ENCODE results near the gene TMEM42. TPM values are rescaled to one million over a fixed set of nuclear protein-coding genes. Genes with fewer than 3 reads are reported as not detected.
"Not testable (repeated sequence)": the region's sequence is repeated elsewhere in the genome, so short reads cannot be mapped to it uniquely, and the experiment has no call there.

Gene TMEM42
- total RNA-seq, 1 donor from 2014 or later: 10.0 TPM

GRCh38 chr3:44845528-44846520, 15.9 kb upstream of the TMEM42 start:
- intact Hi-C loops (cut with micrococcal nuclease): no loop called here

DNA sequence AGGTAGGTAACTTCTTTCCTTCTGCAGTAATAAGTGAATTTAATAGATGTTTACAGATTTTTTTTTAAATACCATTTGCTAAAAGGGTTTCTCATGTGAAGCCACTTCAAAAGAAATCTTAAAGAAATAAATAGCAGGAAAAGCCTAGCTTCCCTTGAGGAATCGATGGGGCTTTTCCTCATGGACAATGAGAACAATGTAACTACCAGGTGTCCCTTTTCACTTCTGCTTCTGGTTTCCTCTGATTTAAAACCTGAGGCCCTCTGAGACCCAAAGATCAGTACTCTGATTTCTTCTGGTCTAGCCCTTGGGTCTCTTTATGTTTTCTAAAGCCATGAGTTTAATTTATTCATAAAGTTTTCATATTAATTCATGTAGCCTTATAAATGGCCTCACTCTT, 13.1 kb upstream of the TMEM42 start:
- H3K36me3 Mint-ChIP-seq (ENCODE audit: low read depth): peaks cover 41% of the 10 kb centered on the region
- H3K4me1 Mint-ChIP-seq (ENCODE audit: low read depth): no peaks in the 10 kb centered on the region
- H3K27ac Mint-ChIP-seq: no peak overlapping the region
- H3K4me3 Mint-ChIP-seq: no peak overlapping the region
- no peak for DNase-seq (ENCODE audit: low spot score)
- H3K9me3 Mint-ChIP-seq: no peaks in the 10 kb centered on the region
- H3K27me3 Mint-ChIP-seq (ENCODE audit: insufficient read depth): no peaks in the 10 kb centered on the region
- intact Hi-C loops (cut with micrococcal nuclease): no loop called here

More at GRCh38 chr3:44845528-44846520, 15.9 kb upstream of the TMEM42 start:
- Mint-ChIP-seq H3K9me3 (no peaks in the 10 kb centered on the region), H3K27me3 (ENCODE audit: insufficient read depth) (no peaks in the 10 kb centered on the region), H3K36me3 (ENCODE audit: low read depth) (peaks cover 40% of the 10 kb centered on the region), H3K4me3 (no peak overlapping the region), H3K27ac (no peak overlapping the region), H3K4me1 (ENCODE audit: low read depth) (no peaks in the 10 kb centered on the region)
- no peak for DNase-seq (ENCODE audit: low spot score)

GRCh38 chr3:44856663-44857062, 5.0 kb upstream of the TMEM42 start:
- DNase-seq (ENCODE audit: low spot score); H3K4me1 Mint-ChIP-seq (ENCODE audit: low read depth); H3K27ac Mint-ChIP-seq; intact Hi-C loops (cut with micrococcal nuclease); H3K4me3 Mint-ChIP-seq; H3K9me3 Mint-ChIP-seq; H3K27me3 Mint-ChIP-seq (ENCODE audit: insufficient read depth): not testable (repeated sequence)
- H3K36me3 Mint-ChIP-seq (ENCODE audit: low read depth): peaks cover 19% of the 10 kb centered on the region

DNA sequence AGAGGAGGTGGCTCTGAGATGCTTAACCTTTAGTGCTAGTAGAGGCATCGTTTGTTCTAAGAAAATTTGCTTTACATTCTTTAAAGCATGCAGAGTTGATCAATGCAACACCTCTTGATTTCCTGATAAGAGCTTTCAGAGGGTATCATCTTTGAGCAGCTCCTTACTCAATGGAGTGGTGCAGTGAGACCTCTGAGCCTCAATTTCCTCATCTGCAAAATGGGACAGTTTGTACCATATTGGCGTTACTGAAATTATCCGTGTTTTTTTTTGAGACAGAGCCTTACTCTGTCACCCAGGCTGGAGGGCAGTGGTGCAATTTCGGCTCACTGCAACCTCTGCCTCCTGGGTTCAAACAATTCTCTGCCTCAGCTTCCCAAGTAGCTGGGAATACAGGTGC, 1.6 kb upstream of the TMEM42 start:
- intact Hi-C loops (cut with micrococcal nuclease): loop anchor here (10.0 kb wide), 1 partner anchor 1165 kb away; the partner anchor contains the start of gene ABHD5
- peak overlapping the region; percentile 25 for H3K4me3 Mint-ChIP-seq
- H3K4me1 Mint-ChIP-seq (ENCODE audit: low read depth): peaks cover 19% of the 10 kb centered on the region

DNA sequence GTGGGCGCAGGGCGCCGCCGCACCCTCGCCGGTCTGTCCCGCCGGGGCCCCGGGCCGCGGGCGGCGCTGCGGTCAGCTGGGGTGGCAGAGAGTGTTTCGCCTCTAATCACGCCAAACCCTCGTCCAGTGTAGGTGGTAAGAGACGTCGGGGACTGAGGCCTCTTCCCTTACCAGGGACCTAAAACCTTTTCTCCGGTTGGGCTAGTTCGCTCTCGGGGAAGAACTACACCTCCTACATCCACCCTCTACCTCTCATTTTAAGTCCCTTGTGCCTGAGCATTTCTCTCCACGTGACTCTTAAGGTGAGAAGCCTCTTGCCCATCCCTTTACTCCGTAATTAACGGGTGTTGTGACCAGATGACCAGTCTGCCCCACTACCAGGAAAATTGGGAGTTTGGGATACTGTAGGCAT, 520 bp downstream of the TMEM42 start:
- H3K4me3 Mint-ChIP-seq: peak overlapping the region; percentile 86
- no peaks in the 10 kb centered on the region for H3K27me3 Mint-ChIP-seq (ENCODE audit: insufficient read depth)
- peaks cover 39% of the 10 kb centered on the region for H3K4me1 Mint-ChIP-seq (ENCODE audit: low read depth)
- H3K27ac Mint-ChIP-seq: peak overlapping the region; percentile 89
- intact Hi-C loops (cut with micrococcal nuclease): loop anchor here (1.0 to 10.0 kb wide), 3 partner anchors 237 to 1167 kb away; partner anchors contain the start of genes ABHD5 and ZNF197
- no peak for DNase-seq (ENCODE audit: low spot score)
- peaks cover 20% of the 10 kb centered on the region for H3K36me3 Mint-ChIP-seq (ENCODE audit: low read depth)
- H3K9me3 Mint-ChIP-seq: no peaks in the 10 kb centered on the region

More for the DNA sequence above, 1.6 kb upstream of the TMEM42 start:
- no peaks in the 10 kb centered on the region for H3K27me3 Mint-ChIP-seq (ENCODE audit: insufficient read depth)
- DNase-seq (ENCODE audit: low spot score): no peak
- no peaks in the 10 kb centered on the region for H3K9me3 Mint-ChIP-seq
- H3K36me3 Mint-ChIP-seq (ENCODE audit: low read depth): peaks cover 5% of the 10 kb centered on the region
- H3K27ac Mint-ChIP-seq: no peak overlapping the region

GRCh38 chr3:44865272-44866035, 3.7 kb downstream of the TMEM42 start:
- no peak for DNase-seq (ENCODE audit: low spot score)
- H3K4me3 Mint-ChIP-seq: peak overlapping the region; percentile 19

GRCh38 chr3:44867421-44868111, 5.9 kb downstream of the TMEM42 start:
- H3K36me3 Mint-ChIP-seq (ENCODE audit: low read depth): peaks cover 27% of the 10 kb centered on the region
- no peak for DNase-seq (ENCODE audit: low spot score)
- peaks cover 38% of the 10 kb centered on the region for H3K4me1 Mint-ChIP-seq (ENCODE audit: low read depth)
- H3K9me3 Mint-ChIP-seq: peaks cover 5% of the 10 kb centered on the region
- no peak overlapping the region for H3K4me3 Mint-ChIP-seq
- intact Hi-C loops (cut with micrococcal nuclease): loop anchor here (10.0 kb wide), 1 partner anchor 1173 kb away; the partner anchor contains the start of gene ABHD5
- H3K27me3 Mint-ChIP-seq (ENCODE audit: insufficient read depth): no peaks in the 10 kb centered on the region
- no peak overlapping the region for H3K27ac Mint-ChIP-seq

More at GRCh38 chr3:44865272-44866035, 3.7 kb downstream of the TMEM42 start:
- peaks cover 5% of the 10 kb centered on the region for H3K9me3 Mint-ChIP-seq
- intact Hi-C loops (cut with micrococcal nuclease): loop anchor here (10.0 kb wide), 1 partner anchor 1171 kb away; the partner anchor contains the start of gene ABHD5
- H3K4me1 Mint-ChIP-seq (ENCODE audit: low read depth): peaks cover 42% of the 10 kb centered on the region
- H3K36me3 Mint-ChIP-seq (ENCODE audit: low read depth): peaks cover 27% of the 10 kb centered on the region
- no peaks in the 10 kb centered on the region for H3K27me3 Mint-ChIP-seq (ENCODE audit: insufficient read depth)
- H3K27ac Mint-ChIP-seq: peak overlapping the region; percentile 24

DNA sequence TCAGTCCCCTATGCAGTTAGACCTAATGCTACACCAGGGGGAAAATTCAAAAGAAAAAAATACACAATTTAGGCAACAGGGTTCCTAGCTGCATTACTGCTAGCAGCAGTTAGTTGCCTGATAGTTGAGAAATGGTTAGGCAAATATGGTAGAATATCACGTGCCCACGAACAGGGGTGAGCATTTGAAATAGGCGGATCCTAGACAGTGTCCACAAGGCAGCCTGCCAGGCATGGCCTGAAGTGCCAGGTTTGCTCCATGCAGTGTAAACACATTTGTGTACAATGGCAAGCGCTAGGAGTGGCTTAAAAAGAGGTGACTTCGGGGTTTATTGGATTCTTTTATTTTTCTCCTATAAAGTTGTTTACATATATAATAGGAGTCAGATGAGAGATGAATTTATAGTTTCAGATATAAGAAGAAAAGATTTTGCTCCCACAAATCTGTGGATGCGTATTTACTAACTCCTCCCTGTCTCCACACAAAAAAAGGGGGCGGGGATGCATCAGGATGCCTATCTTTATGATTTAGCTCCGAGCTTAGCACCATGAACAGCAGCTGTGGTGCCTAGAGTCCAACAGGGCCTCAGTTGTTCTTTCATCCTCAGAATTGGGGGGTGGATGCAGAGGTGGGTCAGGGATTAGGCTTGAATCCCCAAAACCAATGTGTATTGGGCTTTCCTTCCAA, 8.8 kb downstream of the TMEM42 start:
- Mint-ChIP-seq H3K4me3 (no peak overlapping the region), H3K4me1 (ENCODE audit: low read depth) (peaks cover 19% of the 10 kb centered on the region), H3K27ac (no peak overlapping the region), H3K27me3 (ENCODE audit: insufficient read depth) (no peaks in the 10 kb centered on the region), H3K36me3 (ENCODE audit: low read depth) (peaks cover 19% of the 10 kb centered on the region), H3K9me3 (peaks cover 5% of the 10 kb centered on the region)
- intact Hi-C loops (cut with micrococcal nuclease): no loop called here
- no peak for DNase-seq (ENCODE audit: low spot score)

DNA sequence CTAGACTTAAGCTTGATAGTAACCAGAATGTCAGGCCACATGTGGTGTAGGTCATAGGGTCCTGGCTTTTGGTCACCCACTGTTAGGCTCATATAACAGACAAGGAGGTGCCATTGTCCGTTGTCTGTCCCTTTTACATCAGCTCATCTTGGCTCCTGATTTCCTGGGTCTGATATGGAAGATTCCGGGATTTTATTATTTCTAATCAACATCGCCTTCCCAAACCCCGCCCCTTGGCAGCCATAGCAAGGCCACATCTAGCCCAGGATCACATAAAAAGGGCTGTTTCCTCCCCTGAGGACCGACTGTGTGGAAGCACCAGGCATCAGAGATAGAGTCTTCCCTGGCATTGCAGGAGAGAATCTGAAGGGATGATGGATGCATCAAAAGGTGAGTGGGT, 12.6 kb downstream of the TMEM42 start, which contains the start of gene TGM4:
TSS of gene TGM4 (plus strand) at position 301 of the 400 bp plus-strand sequence. CDS start at position 372, 71 bp downstream.
- DNase-seq (ENCODE audit: low spot score): no peak
- Mint-ChIP-seq H3K4me3 (no peak within 1 kb of the TSS), H3K9me3 (no peaks in the 10 kb centered on the region), H3K36me3 (ENCODE audit: low read depth) (no peaks in the 10 kb centered on the region), H3K27ac (no peak within 1 kb of the TSS), H3K4me1 (ENCODE audit: low read depth) (no peaks in the 10 kb centered on the region), H3K27me3 (ENCODE audit: insufficient read depth) (no peaks in the 10 kb centered on the region)
- intact Hi-C loops (cut with micrococcal nuclease): no loop called here

DNA sequence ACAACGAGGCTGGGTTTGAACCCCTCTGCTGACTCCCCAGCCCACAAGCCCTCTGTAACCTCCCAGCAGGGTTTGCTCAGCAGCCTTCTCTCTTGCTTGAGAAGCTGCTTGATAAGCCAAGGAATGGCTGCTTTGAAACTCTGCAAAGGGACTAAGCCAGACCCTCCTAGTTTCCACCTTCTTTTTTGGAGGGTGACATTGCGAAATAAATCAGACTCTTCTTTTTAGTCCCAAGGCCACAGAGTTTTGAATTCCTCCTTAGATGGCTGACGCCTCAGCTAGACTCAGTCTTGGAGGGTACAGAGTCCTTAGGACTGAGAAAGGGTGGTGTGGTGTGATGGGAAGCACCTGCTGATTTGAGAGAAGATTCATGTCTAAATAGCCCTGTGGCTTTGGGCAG, 13.9 kb downstream of the TMEM42 start:
- H3K27ac Mint-ChIP-seq: no peak overlapping the region
- H3K27me3 Mint-ChIP-seq (ENCODE audit: insufficient read depth): peaks cover 3% of the 10 kb centered on the region
- H3K9me3 Mint-ChIP-seq: no peaks in the 10 kb centered on the region
- DNase-seq (ENCODE audit: low spot score): no peak
- H3K4me1 Mint-ChIP-seq (ENCODE audit: low read depth): no peaks in the 10 kb centered on the region
- no peak overlapping the region for H3K4me3 Mint-ChIP-seq
- no peaks in the 10 kb centered on the region for H3K36me3 Mint-ChIP-seq (ENCODE audit: low read depth)
- intact Hi-C loops (cut with micrococcal nuclease): no loop called here

- peaks cover 3% of the 10 kb centered on the region for H3K27me3 Mint-ChIP-seq (ENCODE audit: insufficient read depth)
- no peaks in the 10 kb centered on the region for H3K36me3 Mint-ChIP-seq (ENCODE audit: low read depth)
- H3K9me3 Mint-ChIP-seq: no peaks in the 10 kb centered on the region
- intact Hi-C loops (cut with micrococcal nuclease): no loop called here
- DNase-seq (ENCODE audit: low spot score): no peak
- H3K4me3 Mint-ChIP-seq: no peak overlapping the region
- H3K4me1 Mint-ChIP-seq (ENCODE audit: low read depth): no peaks in the 10 kb centered on the region
- H3K27ac Mint-ChIP-seq: no peak overlapping the region
Observed at GRCh38 chr3:44877333-44877732, 15.6 kb downstream of the TMEM42 start.

DNA sequence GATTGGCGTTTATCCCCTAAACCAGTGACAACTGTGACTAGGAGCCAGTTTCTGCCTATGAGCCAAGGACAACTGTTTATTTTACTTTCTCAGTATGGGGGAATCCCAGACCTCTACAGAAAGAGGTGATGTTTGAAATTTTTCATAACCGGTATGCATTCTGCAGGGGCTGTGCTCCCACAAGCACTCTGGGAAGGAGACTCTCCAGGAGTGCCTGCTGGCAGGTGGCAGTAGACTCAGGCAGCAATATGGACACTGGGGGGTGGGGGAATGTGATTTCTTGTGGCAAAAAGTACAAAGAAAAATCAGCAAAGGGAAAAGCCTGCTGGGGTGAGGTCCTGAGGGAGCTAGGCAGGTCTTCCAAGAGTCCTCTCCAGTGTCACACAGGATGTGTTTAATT, 18.6 kb downstream of the TMEM42 start:
- Mint-ChIP-seq H3K9me3 (no peaks in the 10 kb centered on the region), H3K4me3 (no peak overlapping the region), H3K27me3 (ENCODE audit: insufficient read depth) (peaks cover 5% of the 10 kb centered on the region), H3K36me3 (ENCODE audit: low read depth) (no peaks in the 10 kb centered on the region), H3K4me1 (ENCODE audit: low read depth) (no peaks in the 10 kb centered on the region), H3K27ac (no peak overlapping the region)
- DNase-seq (ENCODE audit: low spot score): no peak
- intact Hi-C loops (cut with micrococcal nuclease): no loop called here

Data from activated T-helper 1 cell treated with anti-CD3 and anti-CD28 coated beads, Interleukin-12 subunit alpha, Interleukin-12 subunit beta, Interleukin-2, Interleukin-4 antibody, amounts not matched to agents 30 ng/mL and 10 ng/mL and 1 ng/mL, durations not matched to agents 14 hours and 24 hours and 36 hours (primary cell).